ENCODE data around the gene ZMIZ1. TPM values are rescaled to one million over a fixed set of nuclear protein-coding genes. Genes with fewer than 3 reads are reported as not detected.

The ZMIZ1 gene
- total and polyA plus RNA-seq, 4 donors: 3.9 to 19.1 (median 9.8) TPM

DNA sequence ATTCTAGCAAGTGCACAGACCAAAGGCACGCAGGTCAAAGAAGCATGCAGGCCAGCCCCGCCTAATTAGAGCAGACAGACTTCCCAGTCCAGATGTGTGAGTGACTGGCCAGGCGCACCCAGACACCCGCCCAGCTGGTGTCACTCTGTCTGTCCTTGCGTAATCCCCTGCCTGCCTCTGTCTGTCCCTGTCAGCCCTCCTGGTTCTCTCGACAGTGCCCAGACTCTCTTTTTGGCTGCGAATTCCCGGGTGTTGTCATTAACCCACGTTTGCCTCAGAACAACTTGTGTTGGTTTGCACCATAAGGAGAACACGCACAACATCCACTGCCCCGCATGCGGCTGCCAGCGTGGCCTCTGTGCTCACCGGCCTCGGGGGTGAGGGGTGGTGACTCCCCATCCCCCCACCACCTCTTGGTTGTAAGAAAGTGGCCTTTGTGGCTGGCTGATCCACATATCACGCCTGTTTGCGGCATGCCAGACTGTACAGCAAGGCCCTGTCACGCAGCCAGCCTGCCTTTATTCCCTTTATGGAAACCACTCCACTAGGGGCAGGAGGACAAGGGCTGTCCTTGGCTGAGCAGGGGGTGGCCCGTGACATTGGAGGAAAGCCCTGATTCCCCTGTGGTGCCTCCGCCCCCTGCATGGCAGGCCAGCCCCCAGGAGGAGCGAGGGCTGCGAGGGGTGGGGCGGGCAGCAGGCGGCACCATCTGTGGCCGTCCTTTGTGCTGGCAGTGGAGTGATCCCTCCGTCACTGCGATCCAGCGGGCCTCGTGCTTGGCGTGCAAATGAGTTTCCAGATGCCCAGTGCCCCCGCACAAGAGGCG, 205.7 kb downstream of the ZMIZ1 start:
- no peaks in the 10 kb centered on the region for H3K27me3 ChIP-seq (ENCODE audit: control insufficient read depth in 4 of 4, insufficient read depth in 4 of 4, low read length in 3 of 4)
- no peak overlapping the region for H3K9ac ChIP-seq (ENCODE audit: low read depth in 1 of 2, low read length in 2 of 2)
- peaks cover 0 to 12% (median 2%) of the 10 kb centered on the region in 4 donors for H3K4me1 ChIP-seq (ENCODE audit: control insufficient read depth in 4 of 4, insufficient read depth in 4 of 4, low read length in 3 of 4)
- H3K36me3 ChIP-seq (ENCODE audit: control insufficient read depth in 4 of 4, insufficient read depth in 3 of 4, low read depth in 1 of 4, low read length in 3 of 4): peaks cover 0 to 7% (median 4%) of the 10 kb centered on the region in 4 donors
- no peak for DNase-seq (ENCODE audit: low spot score)
- WGBS: 80% methylated on average over 32 of the region's 32 CpGs
- no peak for TF ChIP-seq YY1 (IDR thresholded peaks at IDR 0.05)
- peak; percentile 23 to 35 for TF ChIP-seq RXRA (IDR thresholded peaks at IDR 0.05)
- TF ChIP-seq NR2F2 (IDR thresholded peaks at IDR 0.05): peak; percentile 77
- H3K27ac ChIP-seq (ENCODE audit: low read depth in 1 of 2, low read length in 2 of 2): peak overlapping the region; percentile 44 to 51
- H3K9me3 ChIP-seq (ENCODE audit: control insufficient read depth in 4 of 4, low read length in 3 of 4): no peaks in the 10 kb centered on the region
- H3K4me3 ChIP-seq (ENCODE audit: low read depth in 1 of 3, low read length in 3 of 3): no peak overlapping the region

DNA sequence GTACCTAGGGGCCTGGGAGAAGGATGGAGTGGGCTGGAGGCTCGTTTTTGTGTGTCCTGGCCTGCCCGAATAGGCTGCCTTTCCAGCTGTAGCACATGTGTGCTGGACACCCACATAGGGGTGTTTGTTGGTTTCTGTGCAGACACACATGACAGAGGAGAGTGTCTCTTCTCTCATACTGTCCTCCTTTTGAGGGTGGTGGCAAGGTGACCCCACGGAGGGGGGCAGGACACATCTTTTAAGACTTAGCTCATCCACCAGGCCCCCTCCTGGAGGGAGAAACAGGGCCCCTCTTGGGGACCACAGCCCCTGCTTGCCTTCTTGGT, 206.3 kb downstream of the ZMIZ1 start:
- 80% methylated on average over 3 of the region's 3 CpGs for WGBS
- Histone ChIP-seq H3K36me3 (ENCODE audit: control insufficient read depth in 4 of 4, insufficient read depth in 3 of 4, low read depth in 1 of 4, low read length in 3 of 4) (peaks cover 0 to 7% (median 4%) of the 10 kb centered on the region in 4 donors), H3K9ac (ENCODE audit: low read depth in 1 of 2, low read length in 2 of 2) (no peak overlapping the region), H3K4me3 (ENCODE audit: low read depth in 1 of 3, low read length in 3 of 3) (no peak overlapping the region), H3K9me3 (ENCODE audit: control insufficient read depth in 4 of 4, low read length in 3 of 4) (no peaks in the 10 kb centered on the region), H3K4me1 (ENCODE audit: control insufficient read depth in 4 of 4, insufficient read depth in 4 of 4, low read length in 3 of 4) (peaks cover 0 to 6% (median 2%) of the 10 kb centered on the region in 4 donors), H3K27ac (ENCODE audit: low read depth in 1 of 2, low read length in 2 of 2) (peak overlapping the region in 1 of 2 donors; percentile 44), H3K27me3 (ENCODE audit: control insufficient read depth in 4 of 4, insufficient read depth in 4 of 4, low read length in 3 of 4) (no peaks in the 10 kb centered on the region)
- no peak for TF ChIP-seq FOXA1 (IDR thresholded peaks at IDR 0.05)
- TF ChIP-seq FOXA2 (IDR thresholded peaks at IDR 0.05): no peak
- no peak for TF ChIP-seq RXRA (IDR thresholded peaks at IDR 0.05)
- TF ChIP-seq, protein P1, sequence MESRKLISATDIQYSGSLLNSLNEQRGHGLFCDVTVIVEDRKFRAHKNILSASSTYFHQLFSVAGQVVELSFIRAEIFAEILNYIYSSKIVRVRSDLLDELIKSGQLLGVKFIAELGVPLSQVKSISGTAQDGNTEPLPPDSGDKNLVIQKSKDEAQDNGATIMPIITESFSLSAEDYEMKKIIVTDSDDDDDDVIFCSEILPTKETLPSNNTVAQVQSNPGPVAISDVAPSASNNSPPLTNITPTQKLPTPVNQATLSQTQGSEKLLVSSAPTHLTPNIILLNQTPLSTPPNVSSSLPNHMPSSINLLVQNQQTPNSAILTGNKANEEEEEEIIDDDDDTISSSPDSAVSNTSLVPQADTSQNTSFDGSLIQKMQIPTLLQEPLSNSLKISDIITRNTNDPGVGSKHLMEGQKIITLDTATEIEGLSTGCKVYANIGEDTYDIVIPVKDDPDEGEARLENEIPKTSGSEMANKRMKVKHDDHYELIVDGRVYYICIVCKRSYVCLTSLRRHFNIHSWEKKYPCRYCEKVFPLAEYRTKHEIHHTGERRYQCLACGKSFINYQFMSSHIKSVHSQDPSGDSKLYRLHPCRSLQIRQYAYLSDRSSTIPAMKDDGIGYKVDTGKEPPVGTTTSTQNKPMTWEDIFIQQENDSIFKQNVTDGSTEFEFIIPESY (IDR thresholded peaks at IDR 0.05): no peak
- no peak for TF ChIP-seq NR2F2 (IDR thresholded peaks at IDR 0.05)
- no peak for TF ChIP-seq EGR1 (IDR thresholded peaks at IDR 0.05; ENCODE audit: low read depth in 2 of 2)
- no peak for TF ChIP-seq GABPA (IDR thresholded peaks at IDR 0.05 in 1 of 2, conservative IDR thresholded peaks at IDR 0.05 in 1 of 2)
- TF ChIP-seq, protein P2, sequence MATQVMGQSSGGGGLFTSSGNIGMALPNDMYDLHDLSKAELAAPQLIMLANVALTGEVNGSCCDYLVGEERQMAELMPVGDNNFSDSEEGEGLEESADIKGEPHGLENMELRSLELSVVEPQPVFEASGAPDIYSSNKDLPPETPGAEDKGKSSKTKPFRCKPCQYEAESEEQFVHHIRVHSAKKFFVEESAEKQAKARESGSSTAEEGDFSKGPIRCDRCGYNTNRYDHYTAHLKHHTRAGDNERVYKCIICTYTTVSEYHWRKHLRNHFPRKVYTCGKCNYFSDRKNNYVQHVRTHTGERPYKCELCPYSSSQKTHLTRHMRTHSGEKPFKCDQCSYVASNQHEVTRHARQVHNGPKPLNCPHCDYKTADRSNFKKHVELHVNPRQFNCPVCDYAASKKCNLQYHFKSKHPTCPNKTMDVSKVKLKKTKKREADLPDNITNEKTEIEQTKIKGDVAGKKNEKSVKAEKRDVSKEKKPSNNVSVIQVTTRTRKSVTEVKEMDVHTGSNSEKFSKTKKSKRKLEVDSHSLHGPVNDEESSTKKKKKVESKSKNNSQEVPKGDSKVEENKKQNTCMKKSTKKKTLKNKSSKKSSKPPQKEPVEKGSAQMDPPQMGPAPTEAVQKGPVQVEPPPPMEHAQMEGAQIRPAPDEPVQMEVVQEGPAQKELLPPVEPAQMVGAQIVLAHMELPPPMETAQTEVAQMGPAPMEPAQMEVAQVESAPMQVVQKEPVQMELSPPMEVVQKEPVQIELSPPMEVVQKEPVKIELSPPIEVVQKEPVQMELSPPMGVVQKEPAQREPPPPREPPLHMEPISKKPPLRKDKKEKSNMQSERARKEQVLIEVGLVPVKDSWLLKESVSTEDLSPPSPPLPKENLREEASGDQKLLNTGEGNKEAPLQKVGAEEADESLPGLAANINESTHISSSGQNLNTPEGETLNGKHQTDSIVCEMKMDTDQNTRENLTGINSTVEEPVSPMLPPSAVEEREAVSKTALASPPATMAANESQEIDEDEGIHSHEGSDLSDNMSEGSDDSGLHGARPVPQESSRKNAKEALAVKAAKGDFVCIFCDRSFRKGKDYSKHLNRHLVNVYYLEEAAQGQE (IDR thresholded peaks at IDR 0.05): no peak
- no peak for TF ChIP-seq SP1 (IDR thresholded peaks at IDR 0.05)
- no peak for DNase-seq (ENCODE audit: low spot score)

DNA sequence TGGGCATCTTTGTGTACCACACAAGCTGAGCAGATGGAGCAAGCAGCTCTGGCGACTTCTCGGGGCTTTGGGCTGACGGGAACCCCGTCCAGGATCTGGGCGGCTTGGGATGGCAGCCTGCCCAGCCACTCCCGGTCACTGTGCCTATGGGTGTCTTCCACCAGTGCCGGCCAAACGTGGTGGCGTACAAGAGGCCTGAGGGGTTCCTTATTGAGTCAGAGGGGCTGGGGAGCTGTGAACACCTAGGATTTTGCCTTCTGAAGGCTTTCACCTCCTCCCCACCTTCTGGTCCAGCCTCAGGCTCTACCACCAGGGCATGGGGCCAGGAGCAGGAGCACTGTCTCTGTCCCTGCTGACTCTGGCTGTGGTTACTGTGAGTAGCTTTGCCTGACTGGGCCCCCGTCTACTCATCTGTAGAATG, 206.7 kb downstream of the ZMIZ1 start:
- no peak for DNase-seq (ENCODE audit: low spot score)
- Histone ChIP-seq H3K9ac (ENCODE audit: low read depth in 1 of 2, low read length in 2 of 2) (no peak overlapping the region), H3K4me1 (ENCODE audit: control insufficient read depth in 4 of 4, insufficient read depth in 4 of 4, low read length in 3 of 4) (peaks cover 0 to 6% (median 2%) of the 10 kb centered on the region in 4 donors), H3K27ac (ENCODE audit: low read depth in 1 of 2, low read length in 2 of 2) (no peak overlapping the region), H3K36me3 (ENCODE audit: control insufficient read depth in 4 of 4, insufficient read depth in 3 of 4, low read depth in 1 of 4, low read length in 3 of 4) (peaks cover 0 to 7% (median 4%) of the 10 kb centered on the region in 4 donors), H3K27me3 (ENCODE audit: control insufficient read depth in 4 of 4, insufficient read depth in 4 of 4, low read length in 3 of 4) (no peaks in the 10 kb centered on the region), H3K4me3 (ENCODE audit: low read depth in 1 of 3, low read length in 3 of 3) (no peak overlapping the region), H3K9me3 (ENCODE audit: control insufficient read depth in 4 of 4, low read length in 3 of 4) (no peaks in the 10 kb centered on the region)
- WGBS: 82% methylated on average over 10 of the region's 10 CpGs
- TF ChIP-seq SP1 (IDR thresholded peaks at IDR 0.05) (no peak), HNF4G (IDR thresholded peaks at IDR 0.05) (no peak), RAD21 (IDR thresholded peaks at IDR 0.05) (no peak), NR2F2 (IDR thresholded peaks at IDR 0.05) (no peak), GABPA (IDR thresholded peaks at IDR 0.05 in 1 of 2, conservative IDR thresholded peaks at IDR 0.05 in 1 of 2) (no peak), YY1 (IDR thresholded peaks at IDR 0.05) (no peak), HNF4A (conservative IDR thresholded peaks at IDR 0.05) (no peak)
- TF ChIP-seq, protein P1 (IDR thresholded peaks at IDR 0.05): no peak
- TF ChIP-seq, protein P2 (IDR thresholded peaks at IDR 0.05): no peak
